SK-N-SH treated with all-trans-retinoic acid at 6 μM for 48 hours (cell line): ENCODE measurements around the gene STK32B.

Source experiments
- ARNTL ChIP-seq: fragments of 450-650 bp; formaldehyde crosslinking; IDR thresholded peaks from 2 replicates; pipeline ENCODE4 v1.5.0; 2020; ENCODE audit warnings: low read depth, mild to moderate bottlenecking, moderate library complexity, borderline replicate concordance
- BACH2 ChIP-seq: fragments of 250-450 bp; sonication (Bioruptor Pico); IDR thresholded peaks from 2 replicates; pipeline ENCODE4 v1.9.0; 2021; ENCODE audit warnings: mild to moderate bottlenecking, borderline replicate concordance
- ISL1 ChIP-seq: fragments of 250-450 bp; sonication (Bioruptor Pico); IDR thresholded peaks from 2 replicates; pipeline ENCODE4 v2.1.2; 2022; ENCODE audit warnings: mild to moderate bottlenecking, moderate library complexity
- OSR1 ChIP-seq: fragments of 250-450 bp; sonication (Bioruptor Pico); IDR thresholded peaks from 2 replicates; pipeline ENCODE4 v1.8.0; 2022; ENCODE audit warnings: moderate library complexity, mild to moderate bottlenecking, inconsistent platforms
- PATZ1 ChIP-seq: fragments of 250-450 bp; sonication (Bioruptor Pico); IDR thresholded peaks from 2 replicates; pipeline ENCODE4 v1.8.0; 2020; ENCODE audit warnings: mild to moderate bottlenecking, moderate library complexity, borderline replicate concordance
- RARB ChIP-seq: fragments of 250-450 bp; sonication (Bioruptor Pico); IDR thresholded peaks from 2 replicates; pipeline ENCODE4 v1.8.0; 2021; ENCODE audit warnings: mild to moderate bottlenecking, moderate library complexity
- TSHZ2 ChIP-seq: fragments of 250-450 bp; sonication (Bioruptor Pico); IDR thresholded peaks from 2 replicates; pipeline ENCODE4 v1.5.0; 2020; ENCODE audit warnings: mild to moderate bottlenecking, moderate library complexity
- ZFP3 ChIP-seq: fragments of 250-450 bp; sonication (Bioruptor Pico); IDR thresholded peaks from 2 replicates; pipeline ENCODE4 v1.5.0; 2020; ENCODE audit warnings: mild to moderate bottlenecking, moderate library complexity
- ZFP30 ChIP-seq: fragments of 450-650 bp; formaldehyde crosslinking; IDR thresholded peaks from 2 replicates; pipeline ENCODE4 v1.5.0; 2022; ENCODE audit warnings: mild to moderate bottlenecking, moderate library complexity
- ZNF565 ChIP-seq: fragments of 450-650 bp; formaldehyde crosslinking; conservative IDR thresholded peaks from 2 replicates; pipeline ENCODE4 v1.5.0; 2020; ENCODE audit warnings: low read depth, mild to moderate bottlenecking, moderate library complexity
- ZNF70 ChIP-seq: fragments of 450-650 bp; formaldehyde crosslinking; IDR thresholded peaks from 2 replicates; pipeline ENCODE4 v1.5.0; 2020; ENCODE audit warnings: mild to moderate bottlenecking, moderate library complexity

- TF ChIP-seq ZNF70 (CRISPR knock-in tag): no peak
- no peak for TF ChIP-seq ZFP30 (CRISPR knock-in tag)
- no peak for TF ChIP-seq RARB (CRISPR knock-in tag)
- no peak for TF ChIP-seq ARNTL (CRISPR knock-in tag)
- TF ChIP-seq PATZ1 (CRISPR knock-in tag): no peak
- no peak for TF ChIP-seq OSR1 (CRISPR knock-in tag)
- TF ChIP-seq ISL1: no peak
- TF ChIP-seq BACH2 (CRISPR knock-in tag): no peak
- TF ChIP-seq TSHZ2 (CRISPR knock-in tag): no peak
- no peak for TF ChIP-seq ZFP3 (CRISPR knock-in tag)
- no peak for TF ChIP-seq ZNF565 (CRISPR knock-in tag)
Measured at GRCh38 chr4:5462254-5462835, 411.1 kb downstream of the STK32B start.
